Stimulated activated CD4-positive, alpha-beta T cell treated with anti-CD3 and anti-CD28 coated beads, Interleukin-4, amount 100 ng/mL, for 4 hours (primary cell): ENCODE data around the gene GEMIN2.
"Not testable (repeated sequence)": the region's sequence is repeated elsewhere in the genome, so short reads cannot be mapped to it uniquely, and the experiment has no call there.

Experiments
- DNase-seq, 2 experiments: peaks; one replicate each; pipeline ENCODE4 v3.0.0-alpha.2; 2020

The GEMIN2 gene

GRCh38 chr14:39113685-39114072 lies 444 bp upstream of the GEMIN2 start:
- no peak for DNase-seq

- no peak for DNase-seq
Measured at GRCh38 chr14:39122330-39123138, 8.4 kb downstream of the GEMIN2 start.

- DNase-seq = not testable (repeated sequence)
Measured at GRCh38 chr14:39137835-39138234, 23.7 kb downstream of the GEMIN2 start.

- no peak for DNase-seq
Measured at GRCh38 chr14:39138440-39138839, 24.3 kb downstream of the GEMIN2 start.

DNA sequence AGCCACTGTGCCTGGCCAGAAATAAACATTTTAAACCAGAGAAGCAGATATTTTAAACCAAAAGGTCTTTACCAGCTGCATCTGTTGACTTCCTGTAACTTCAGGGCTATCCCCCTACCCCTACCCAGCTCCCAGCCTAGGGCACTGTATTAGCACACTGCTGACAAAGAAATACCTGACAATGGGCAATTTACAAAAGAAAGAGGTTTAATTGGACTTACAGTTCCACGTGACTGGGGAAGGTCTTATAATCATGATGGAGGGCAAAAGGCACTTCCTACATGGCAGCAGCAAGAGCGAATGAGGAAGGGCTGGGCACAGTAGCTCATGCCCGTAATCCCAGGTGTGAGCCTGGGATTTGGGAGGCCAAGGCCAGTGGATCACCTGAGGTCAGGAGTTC lies 26.0 kb downstream of the GEMIN2 start:
- no peak for DNase-seq

GRCh38 chr14:39141623-39142022 lies 27.5 kb downstream of the GEMIN2 start:
- not testable (repeated sequence) for DNase-seq

- DNase-seq = not testable (repeated sequence)
Measured at GRCh38 chr14:39143226-39143625, 29.1 kb downstream of the GEMIN2 start.

GRCh38 chr14:39145266-39145966 lies 31.3 kb downstream of the GEMIN2 start:
- DNase-seq = no peak

DNA sequence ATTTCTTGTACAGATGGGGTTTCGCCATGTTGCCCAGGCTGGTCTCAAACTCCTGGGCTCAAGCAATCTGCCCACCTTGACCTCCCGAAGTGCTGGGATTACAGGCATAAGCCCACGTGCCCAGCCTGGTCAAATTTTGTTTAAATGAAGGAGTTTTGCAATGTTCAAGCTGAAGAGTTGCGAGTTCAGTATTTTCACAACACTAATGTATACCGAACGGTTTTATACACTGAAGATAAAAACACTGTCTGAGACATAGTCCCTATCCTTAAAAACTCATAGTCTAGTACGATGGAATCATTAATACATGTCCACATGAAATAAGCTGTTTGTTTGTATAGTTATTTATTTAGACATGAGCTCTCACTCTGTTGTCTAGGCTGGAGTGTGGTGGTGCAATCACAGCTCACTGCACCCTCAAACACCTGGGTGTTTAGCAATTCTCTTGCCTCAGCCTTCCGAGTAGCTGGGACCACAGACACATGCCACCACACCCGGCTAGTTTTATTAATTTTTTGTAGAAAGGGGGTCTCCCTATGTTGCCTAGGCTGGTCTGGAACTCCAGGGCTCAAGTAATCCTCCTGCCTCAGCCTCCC lies 40.6 kb downstream of the GEMIN2 start:
- DNase-seq = no peak

GRCh38 chr14:39157491-39157890 lies 43.4 kb downstream of the GEMIN2 start:
- DNase-seq = no peak

DNA sequence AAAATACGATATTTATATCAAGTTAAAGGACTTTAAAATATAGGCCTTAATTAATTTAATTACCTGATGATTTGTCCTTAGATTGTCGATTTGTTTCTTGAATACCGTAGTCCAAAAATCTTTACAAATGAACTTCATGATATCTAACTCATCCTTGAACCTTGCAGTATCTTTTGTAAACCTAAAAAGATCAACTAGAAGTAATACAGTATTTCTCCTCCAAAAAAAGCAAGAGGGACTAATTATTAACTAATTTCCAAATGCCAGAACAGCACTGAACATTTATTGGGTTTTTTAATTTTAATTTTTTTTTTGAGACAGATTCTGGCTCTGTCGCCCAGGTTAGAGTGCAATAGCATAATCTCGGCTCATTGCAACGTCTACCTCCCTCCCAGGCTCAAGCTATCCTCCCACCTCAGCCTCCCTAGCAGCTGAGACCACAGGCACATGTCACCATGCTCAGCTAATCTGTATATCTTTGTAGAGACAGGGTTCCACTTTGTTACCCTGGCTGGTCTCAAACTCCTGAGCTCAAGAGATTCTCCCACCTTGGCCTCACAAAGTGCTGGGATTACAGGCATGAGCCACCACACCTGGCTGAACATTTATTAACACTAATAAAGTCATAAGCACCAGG lies 44.2 kb downstream of the GEMIN2 start:
- DNase-seq = no peak

DNA sequence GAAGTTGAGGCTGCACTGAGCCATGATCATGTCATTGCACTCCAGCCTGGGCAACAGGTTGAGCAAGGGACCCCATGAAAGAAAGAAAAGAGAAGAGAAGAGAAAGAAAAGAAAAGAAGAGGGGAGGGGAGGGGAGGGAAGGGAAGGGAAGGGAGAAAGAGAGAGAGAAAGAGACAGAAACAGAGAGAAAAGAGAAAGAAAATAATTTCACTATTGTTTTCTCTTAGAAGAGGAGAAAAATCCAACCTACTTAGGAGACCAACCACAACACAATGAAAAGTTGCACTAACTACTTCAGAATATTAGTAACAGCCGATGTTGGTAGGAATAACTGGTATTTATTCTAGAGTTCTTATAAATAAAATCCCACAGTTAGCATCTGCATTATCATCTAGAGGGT lies 46.4 kb downstream of the GEMIN2 start:
- no peak for DNase-seq

DNA sequence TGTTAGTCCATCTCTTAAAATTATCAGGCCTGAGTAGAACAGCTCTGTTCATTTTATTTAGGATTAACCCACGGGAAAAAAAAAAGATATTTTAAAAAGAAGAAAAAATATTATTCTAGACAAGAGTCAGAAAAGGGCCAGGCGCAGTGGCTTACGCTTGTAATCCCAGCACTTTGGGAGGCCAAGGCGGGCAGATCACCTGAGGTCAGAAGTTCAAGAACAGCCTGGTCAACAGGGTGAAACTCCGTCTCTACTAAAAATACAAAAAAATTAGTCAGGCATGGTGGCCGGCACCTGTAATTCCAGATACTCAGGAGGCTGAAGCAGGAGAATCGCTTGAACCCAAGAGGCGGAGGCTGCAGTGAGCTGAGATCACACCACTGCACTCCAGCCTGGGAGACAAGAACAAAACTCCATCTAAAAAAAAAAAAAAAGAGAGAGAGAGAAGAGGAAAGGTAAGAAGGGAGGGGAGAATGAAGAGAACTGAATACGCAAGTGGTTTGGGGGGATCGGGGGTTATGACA lies 53.7 kb downstream of the GEMIN2 start:
- DNase-seq = not testable (repeated sequence)

GRCh38 chr14:39168591-39168990 lies 54.5 kb downstream of the GEMIN2 start:
- no peak for DNase-seq

DNA sequence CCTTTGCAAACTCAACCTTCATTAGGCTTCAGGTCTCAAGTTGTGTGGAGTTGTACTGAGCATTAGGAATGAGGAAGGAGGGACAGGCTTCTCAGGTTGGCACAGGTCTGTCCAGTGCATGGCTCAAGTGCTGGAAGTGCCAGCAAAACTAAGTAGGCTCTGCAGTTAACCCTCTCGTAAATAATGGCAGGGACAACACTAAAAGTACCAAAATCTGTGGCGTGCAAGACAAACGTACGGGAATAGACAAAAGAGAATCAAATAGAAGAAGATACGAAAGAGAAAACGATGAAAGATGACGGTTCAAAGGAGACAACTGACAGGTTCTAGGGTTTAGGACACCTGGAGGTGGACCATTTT lies 55.4 kb downstream of the GEMIN2 start:
- no peak for DNase-seq

- no peak for DNase-seq
Measured at GRCh38 chr14:39173198-39173597, 59.1 kb downstream of the GEMIN2 start.

DNA sequence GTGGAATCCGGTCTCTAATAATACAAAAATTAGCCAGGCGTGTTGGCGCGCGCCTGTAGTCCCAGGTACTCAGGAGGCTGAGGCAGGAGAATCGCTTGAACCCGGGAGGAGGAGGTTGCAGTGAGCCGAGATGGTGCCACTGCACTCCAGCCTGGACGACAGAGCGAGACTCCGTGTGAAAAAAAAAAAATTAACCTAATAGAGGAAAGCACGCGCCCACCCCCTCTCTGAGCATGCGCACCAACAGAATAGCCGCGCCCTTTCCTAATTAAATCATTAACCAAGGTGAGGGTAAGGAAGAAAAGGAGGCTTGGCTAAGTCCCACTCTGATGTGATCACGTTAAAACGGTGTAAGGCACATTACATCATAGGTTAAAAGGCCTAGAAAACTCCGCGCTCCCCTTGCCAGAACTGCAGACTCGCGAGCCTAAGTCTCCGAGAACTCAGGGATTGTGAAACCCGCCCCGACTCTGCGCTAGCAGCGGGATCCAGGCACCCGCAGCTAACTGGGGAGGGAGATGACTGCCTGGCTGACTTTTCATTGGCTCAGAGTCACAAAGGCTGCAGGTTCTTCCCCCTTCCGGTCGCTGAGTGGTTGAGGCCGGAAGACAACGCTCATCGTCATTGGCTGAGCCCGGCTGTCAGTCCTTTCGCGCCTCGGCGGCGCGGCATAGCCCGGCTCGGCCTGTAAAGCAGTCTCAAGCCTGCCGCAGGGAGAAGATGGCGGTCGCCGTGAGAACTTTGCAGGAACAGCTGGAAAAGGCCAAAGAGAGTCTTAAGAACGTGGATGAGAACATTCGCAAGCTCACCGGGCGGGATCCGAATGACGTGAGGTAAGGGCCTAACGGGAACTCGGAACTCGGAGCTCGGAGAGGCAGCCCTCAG lies 60.7 kb downstream of the GEMIN2 start, which contains the start of gene PNN:
Gene PNN, plus strand, starts transcription at position 695 of the 885 bp plus-strand sequence. Its CDS starts 26 bp downstream, at position 721.
- peak; percentile 87 to 98 for DNase-seq

DNA sequence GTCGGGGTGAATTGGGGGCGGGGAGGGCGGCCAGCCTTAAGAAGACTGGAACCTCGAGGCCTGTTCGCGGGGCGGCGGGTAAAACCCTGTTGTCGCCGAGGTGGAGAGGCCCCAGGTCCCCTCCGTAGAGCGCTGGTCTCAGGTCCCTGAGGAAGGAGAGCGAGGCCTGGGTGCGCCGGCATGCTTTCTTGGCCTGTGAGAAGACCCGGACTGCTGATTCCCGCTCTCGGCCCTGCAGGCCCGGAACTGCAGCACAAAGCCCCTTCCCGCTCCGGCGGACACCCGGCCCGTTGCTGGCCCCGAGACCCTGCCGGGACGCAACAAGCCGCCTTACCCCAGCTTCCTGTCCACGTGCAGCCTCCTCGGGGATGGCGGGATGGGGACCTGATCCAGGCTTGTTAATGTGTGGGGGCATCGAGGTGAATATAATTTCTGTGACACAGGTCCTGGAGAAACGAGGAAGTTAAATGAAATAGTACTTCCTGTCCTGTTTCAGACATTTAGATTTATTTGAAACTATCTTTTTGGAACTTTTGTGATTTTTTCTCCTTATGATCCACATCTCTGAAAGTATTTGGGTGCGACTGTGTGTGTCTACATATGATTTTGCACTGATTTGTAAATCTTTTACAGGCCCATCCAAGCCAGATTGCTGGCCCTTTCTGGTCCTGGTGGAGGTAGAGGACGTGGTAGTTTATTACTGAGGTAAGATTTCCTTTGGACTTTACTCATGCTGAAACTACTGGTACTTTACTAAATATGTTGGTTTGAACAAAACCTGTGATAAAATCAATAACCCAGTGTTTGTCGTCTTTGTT lies 61.5 kb downstream of the GEMIN2 start:
- peak in 1 of 2 experiments; percentile 35 for DNase-seq

GRCh38 chr14:39176263-39177167 lies 62.4 kb downstream of the GEMIN2 start:
- DNase-seq = no peak

DNA sequence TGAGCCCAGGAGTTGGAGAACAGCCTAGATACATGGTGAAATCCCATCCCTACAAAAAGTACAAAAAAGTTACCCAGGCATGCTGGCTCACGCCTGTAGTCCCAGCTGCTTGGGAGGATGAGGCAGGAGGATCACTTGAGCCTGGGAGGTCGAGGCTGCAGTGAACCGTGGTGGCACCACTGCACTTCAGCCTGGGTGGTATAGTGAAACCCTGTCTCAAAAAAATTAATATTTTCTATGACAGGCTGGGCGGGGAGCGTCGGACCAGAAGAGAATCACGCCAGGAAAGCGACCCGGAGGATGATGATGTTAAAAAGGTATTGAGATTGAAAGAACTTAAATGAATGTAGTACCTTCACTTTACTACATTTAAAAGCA lies 63.0 kb downstream of the GEMIN2 start:
- DNase-seq = no peak
